ENCODE measurements around the gene SBNO2.

The SBNO2 gene

GRCh38 chr19:1154731-1155351, 19.2 kb downstream of the SBNO2 start:
- TF ChIP-seq POLR2A (IDR thresholded peaks at IDR 0.05; ENCODE audit: low read depth, low read length) (no peak), TAF1 (IDR thresholded peaks at IDR 0.05; ENCODE audit: borderline replicate concordance, low read depth, low read length) (no peak), POLR2AphosphoS5 (IDR thresholded peaks at IDR 0.05; ENCODE audit: low read depth, low read length) (no peak)
- DNase-seq (ENCODE audit: insufficient read length) = no peak
- FAIRE-seq = no peak

- FAIRE-seq (no peak), DNase-seq (ENCODE audit: insufficient read length) (no peak)
- TF ChIP-seq POLR2A (IDR thresholded peaks at IDR 0.05; ENCODE audit: low read depth, low read length) (no peak), TAF1 (IDR thresholded peaks at IDR 0.05; ENCODE audit: borderline replicate concordance, low read depth, low read length) (no peak), POLR2AphosphoS5 (IDR thresholded peaks at IDR 0.05; ENCODE audit: low read depth, low read length) (no peak)
Observed at GRCh38 chr19:1153891-1154730, 20.0 kb downstream of the SBNO2 start.

GRCh38 chr19:1151917-1152587, 22.0 kb downstream of the SBNO2 start:
- TF ChIP-seq TAF1 (IDR thresholded peaks at IDR 0.05; ENCODE audit: borderline replicate concordance, low read depth, low read length) = no peak
- no peak for TF ChIP-seq POLR2AphosphoS5 (IDR thresholded peaks at IDR 0.05; ENCODE audit: low read depth, low read length)
- TF ChIP-seq POLR2A (IDR thresholded peaks at IDR 0.05; ENCODE audit: low read depth, low read length) = no peak
- no peak for FAIRE-seq
- DNase-seq (ENCODE audit: insufficient read length) = no peak

DNA sequence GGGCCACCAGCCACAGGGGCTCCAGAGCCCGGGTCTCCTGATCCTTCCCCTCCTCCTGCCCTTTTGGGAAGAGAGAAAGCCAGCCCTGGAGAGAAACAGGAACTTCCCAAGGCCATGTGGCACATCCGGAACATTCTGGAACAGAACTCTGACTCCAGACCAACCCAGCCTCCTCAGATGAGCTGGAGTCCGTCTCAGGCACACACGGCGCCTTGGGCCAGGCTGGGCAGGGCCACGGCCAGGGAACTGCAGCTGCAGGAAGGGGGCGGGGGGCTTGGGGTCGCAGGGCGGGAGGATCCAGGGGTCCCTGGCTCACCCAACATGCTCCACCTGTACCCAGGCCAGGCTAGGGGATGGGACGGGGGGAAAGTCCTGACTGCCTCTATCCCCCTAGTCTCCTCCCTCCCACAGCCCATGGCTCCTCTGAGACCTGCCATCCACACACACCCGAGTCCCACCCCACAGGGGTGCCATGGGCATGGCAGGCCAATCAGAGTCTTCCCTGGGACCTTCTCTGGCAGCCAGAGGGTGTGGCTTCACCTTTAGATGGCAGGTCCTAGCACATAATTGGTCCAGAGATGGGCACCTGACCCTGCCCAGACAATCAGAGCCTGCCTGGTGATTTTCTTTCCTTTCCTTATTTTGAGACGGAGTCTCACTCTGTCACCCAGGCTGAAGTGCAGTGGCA, 22.9 kb downstream of the SBNO2 start:
- DNase-seq (ENCODE audit: insufficient read length) (no peak), FAIRE-seq (no peak)
- no peak for TF ChIP-seq TAF1 (IDR thresholded peaks at IDR 0.05; ENCODE audit: borderline replicate concordance, low read depth, low read length)
- no peak for TF ChIP-seq POLR2A (IDR thresholded peaks at IDR 0.05; ENCODE audit: low read depth, low read length)
- no peak for TF ChIP-seq POLR2AphosphoS5 (IDR thresholded peaks at IDR 0.05; ENCODE audit: low read depth, low read length)

DNA sequence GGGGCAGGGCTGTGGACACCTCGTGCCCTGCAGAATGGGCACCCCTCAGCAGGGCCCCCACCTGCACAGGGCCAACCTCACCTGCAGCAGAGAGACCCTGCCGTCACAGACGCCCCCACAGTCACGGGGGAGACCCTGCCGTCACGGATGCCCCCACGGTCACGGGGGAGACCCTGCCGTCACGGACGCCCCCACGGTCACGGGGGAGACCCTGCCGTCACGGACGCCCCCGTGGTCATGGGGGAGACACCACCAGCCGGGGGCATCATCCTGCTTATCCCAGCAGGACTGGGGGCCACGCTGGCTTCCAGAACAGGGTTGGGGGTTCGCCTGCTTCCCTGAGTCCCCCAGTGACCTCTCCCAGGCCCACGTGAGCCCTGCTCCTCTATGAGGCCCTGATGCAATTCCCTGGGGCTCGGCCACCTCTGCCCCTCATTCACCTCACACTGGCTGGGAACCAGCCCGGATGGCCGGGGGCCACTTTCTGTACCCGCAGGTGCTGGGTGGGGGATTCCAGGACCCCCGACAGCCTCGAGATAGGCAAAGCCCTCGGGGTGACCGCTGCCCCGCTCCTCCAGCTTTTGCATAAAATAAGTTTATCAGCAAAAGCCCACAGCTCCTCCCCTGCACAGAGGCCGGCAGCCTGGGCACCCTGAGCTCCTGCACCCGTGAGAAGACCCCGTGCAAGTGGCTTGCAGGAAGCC, 23.6 kb downstream of the SBNO2 start:
- FAIRE-seq = no peak
- DNase-seq (ENCODE audit: insufficient read length) = no peak
- no peak for TF ChIP-seq POLR2A (IDR thresholded peaks at IDR 0.05; ENCODE audit: low read depth, low read length)

DNA sequence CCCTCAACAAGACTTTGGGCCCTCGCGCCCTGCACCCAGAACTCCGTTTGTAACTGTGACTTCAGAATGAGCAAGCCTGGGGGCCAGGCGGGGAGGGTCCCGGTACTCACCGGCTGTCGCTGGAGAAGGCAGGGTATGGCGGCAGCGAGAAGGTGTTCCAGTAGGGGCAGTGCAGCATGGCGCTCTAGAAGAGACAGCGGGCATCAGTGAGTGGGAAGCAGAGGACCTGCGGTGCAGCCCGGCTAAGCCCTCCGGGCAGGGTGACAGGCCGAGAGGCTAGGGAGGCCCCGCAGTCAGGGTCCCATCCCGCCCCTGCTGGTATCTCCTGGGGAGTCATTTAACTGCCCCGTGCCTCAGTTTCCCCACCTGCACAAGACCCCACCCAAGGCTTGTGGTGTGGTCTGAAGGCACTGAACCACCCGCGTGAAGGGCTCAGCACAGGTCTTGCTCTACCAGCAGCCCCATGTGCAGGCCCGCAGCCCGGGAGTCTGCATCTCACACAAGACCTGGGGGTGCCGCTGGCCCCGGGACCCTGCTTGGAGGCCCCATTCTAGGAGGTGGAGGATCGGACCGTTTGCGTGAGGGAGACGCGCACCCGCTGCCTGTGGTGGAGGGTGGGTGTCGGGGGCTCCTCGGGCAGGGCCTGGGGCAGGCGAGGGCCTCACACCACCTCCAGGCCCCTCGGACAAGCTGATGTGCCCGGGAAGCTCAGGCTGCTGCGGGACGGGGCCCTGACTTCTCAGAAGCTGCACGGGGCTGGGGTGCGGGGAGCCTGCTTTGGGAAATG, 24.6 kb downstream of the SBNO2 start:
- FAIRE-seq (no peak), DNase-seq (ENCODE audit: insufficient read length) (no peak)
- TF ChIP-seq POLR2A (IDR thresholded peaks at IDR 0.05; ENCODE audit: low read depth, low read length) (no peak), TAF1 (IDR thresholded peaks at IDR 0.05; ENCODE audit: borderline replicate concordance, low read depth, low read length) (no peak), POLR2AphosphoS5 (IDR thresholded peaks at IDR 0.05; ENCODE audit: low read depth, low read length) (no peak)

DNA sequence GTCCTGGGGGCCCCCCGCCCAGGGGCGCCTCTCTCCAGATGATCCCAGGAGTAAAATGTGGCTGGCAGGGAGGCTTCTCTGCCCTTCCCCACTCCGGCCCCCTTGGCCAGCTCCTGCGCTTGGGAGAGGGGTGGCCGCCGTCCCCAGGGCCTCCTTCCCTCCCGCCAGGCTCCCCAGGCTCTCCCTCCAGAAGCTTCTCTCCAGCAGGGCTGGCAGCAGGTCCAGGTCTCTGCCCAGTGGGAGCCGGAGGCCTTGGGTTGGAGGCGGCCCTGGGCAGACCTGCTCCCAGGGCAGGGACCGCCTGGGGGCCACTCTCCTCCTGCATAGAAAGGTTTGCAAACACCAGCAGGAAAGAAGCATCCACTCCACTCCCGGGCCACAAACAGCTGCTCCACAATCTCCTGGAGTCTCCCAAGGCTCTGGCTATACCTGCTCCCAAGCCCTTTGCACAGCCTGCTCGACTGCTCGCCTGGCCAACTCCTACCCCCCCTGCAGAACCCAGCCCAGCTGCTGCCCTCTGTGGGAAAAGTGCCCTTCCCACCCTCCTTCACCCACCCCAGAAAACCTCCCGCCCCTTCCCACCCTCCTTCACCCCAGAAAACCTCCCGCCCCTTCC, 26.0 kb downstream of the SBNO2 start:
- DNase-seq (ENCODE audit: insufficient read length) = no peak
- no peak for FAIRE-seq
- TF ChIP-seq TAF1 (IDR thresholded peaks at IDR 0.05; ENCODE audit: borderline replicate concordance, low read depth, low read length) (no peak), POLR2A (IDR thresholded peaks at IDR 0.05; ENCODE audit: low read depth, low read length) (no peak), POLR2AphosphoS5 (IDR thresholded peaks at IDR 0.05; ENCODE audit: low read depth, low read length) (no peak)

GRCh38 chr19:1146858-1147780, 26.9 kb downstream of the SBNO2 start:
- DNase-seq (ENCODE audit: insufficient read length) (no peak), FAIRE-seq (no peak)
- TF ChIP-seq POLR2A (IDR thresholded peaks at IDR 0.05; ENCODE audit: low read depth, low read length) = no peak
- no peak for TF ChIP-seq POLR2AphosphoS5 (IDR thresholded peaks at IDR 0.05; ENCODE audit: low read depth, low read length)
- TF ChIP-seq TAF1 (IDR thresholded peaks at IDR 0.05; ENCODE audit: borderline replicate concordance, low read depth, low read length) = no peak

DNA sequence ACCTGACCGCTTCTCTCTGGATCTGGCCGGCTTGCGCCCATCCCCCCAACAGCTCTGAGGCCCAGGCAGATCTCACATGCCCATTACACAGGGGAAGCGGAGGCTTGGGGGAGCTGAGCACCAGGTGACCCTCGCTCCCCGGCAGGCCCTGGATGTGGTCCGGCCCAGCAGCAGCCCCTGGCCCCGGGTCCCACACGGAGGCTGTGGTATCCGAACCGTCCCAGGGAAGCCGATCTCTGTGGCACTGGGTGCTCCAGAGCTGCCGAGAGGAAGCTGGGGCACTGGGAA, 27.7 kb downstream of the SBNO2 start:
- no peak for DNase-seq (ENCODE audit: insufficient read length)
- TF ChIP-seq POLR2AphosphoS5 (IDR thresholded peaks at IDR 0.05; ENCODE audit: low read depth, low read length) (no peak), TAF1 (IDR thresholded peaks at IDR 0.05; ENCODE audit: borderline replicate concordance, low read depth, low read length) (no peak), POLR2A (IDR thresholded peaks at IDR 0.05; ENCODE audit: low read depth, low read length) (no peak)
- no peak for FAIRE-seq
